ENCODE measurements around the gene AGPAT3. TPM values are rescaled to one million over a fixed set of nuclear protein-coding genes. Genes with fewer than 3 reads are reported as not detected.
A peak's percentile ranks its signal among the peaks of the same experiment; 100 is the strongest.

Gene AGPAT3
- total RNA-seq, 1 donor from 2014 or later: 7.8 TPM

GRCh38 chr21:43881935-43882334 lies 16.9 kb downstream of the AGPAT3 start:
- no peaks in the 10 kb centered on the region for H3K27me3 ChIP-seq
- no peaks in the 10 kb centered on the region for H3K79me2 ChIP-seq (ENCODE audit: low read depth)
- Mint-ChIP-seq H3K27me3 (ENCODE audit: insufficient read depth, low read depth) (no peaks in the 10 kb centered on the region), H3K36me3 (peaks cover 6% of the 10 kb centered on the region), H3K9me3 (no peaks in the 10 kb centered on the region), H3K4me1 (peaks cover 24% of the 10 kb centered on the region), H3K4me3 (no peak overlapping the region), H3K27ac (no peak overlapping the region)
- no peak for DNase-seq (ENCODE audit: low spot score)
- no peak overlapping the region for H3K27ac ChIP-seq
- H3K4me1 ChIP-seq: peaks cover 11% of the 10 kb centered on the region
- no peak overlapping the region for H3K9ac ChIP-seq
- H3K36me3 ChIP-seq: no peaks in the 10 kb centered on the region
- no peaks in the 10 kb centered on the region for H3F3A ChIP-seq (ENCODE audit: low read depth)
- TF ChIP-seq EZH2phosphoT487 (IDR thresholded peaks at IDR 0.05): no peak
- H3K4me3 ChIP-seq: no peak overlapping the region
- no peak overlapping the region for H3K4me2 ChIP-seq
- H3K9me3 ChIP-seq (ENCODE audit: low read depth): no peaks in the 10 kb centered on the region
- no peaks in the 10 kb centered on the region for H4K20me1 ChIP-seq (ENCODE audit: low read depth)
- no peak overlapping the region for H2AFZ ChIP-seq (replicated peaks)

DNA sequence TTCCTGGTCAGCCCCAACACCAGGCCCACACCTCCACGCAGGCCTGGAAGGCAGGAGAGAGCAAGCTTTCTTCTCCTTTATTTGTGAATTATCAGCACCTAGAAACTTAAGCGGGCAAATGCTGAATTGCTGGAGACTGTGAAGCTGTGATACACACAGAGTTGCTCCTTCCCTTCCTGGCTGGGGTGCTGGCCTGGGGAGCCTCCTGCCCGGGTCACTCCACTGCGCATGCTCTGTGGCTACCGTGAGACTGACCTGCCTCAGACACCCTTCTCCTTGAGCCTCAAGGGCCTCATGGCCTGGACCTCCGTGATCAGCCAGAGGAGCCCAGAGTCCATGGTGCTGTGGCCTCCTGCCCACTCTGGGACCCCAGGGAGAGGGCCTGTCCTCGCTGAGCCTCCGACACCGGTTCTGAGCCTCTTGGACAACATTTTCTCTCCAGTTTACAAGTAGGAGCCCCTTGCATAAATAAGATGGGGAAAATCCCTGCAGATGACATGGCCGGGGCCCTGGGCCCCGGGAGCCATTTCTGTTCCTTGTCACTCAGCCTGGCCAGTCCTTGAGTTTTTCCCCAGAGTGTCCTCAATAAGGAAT lies 18.0 kb downstream of the AGPAT3 start:
- no peaks in the 10 kb centered on the region for H3K36me3 ChIP-seq
- H3K4me1 ChIP-seq: peaks cover 11% of the 10 kb centered on the region
- peaks cover 24% of the 10 kb centered on the region for H3K4me1 Mint-ChIP-seq
- DNase-seq (ENCODE audit: low spot score): no peak
- H3K36me3 Mint-ChIP-seq: peaks cover 4% of the 10 kb centered on the region
- no peaks in the 10 kb centered on the region for H3F3A ChIP-seq (ENCODE audit: low read depth)
- no peak overlapping the region for H3K27ac ChIP-seq
- H4K20me1 ChIP-seq (ENCODE audit: low read depth): no peaks in the 10 kb centered on the region
- no peak overlapping the region for H3K4me3 Mint-ChIP-seq
- no peaks in the 10 kb centered on the region for H3K27me3 ChIP-seq
- no peaks in the 10 kb centered on the region for H3K9me3 ChIP-seq (ENCODE audit: low read depth)
- no peaks in the 10 kb centered on the region for H3K79me2 ChIP-seq (ENCODE audit: low read depth)
- H3K27ac Mint-ChIP-seq: no peak overlapping the region
- TF ChIP-seq, protein P1, sequence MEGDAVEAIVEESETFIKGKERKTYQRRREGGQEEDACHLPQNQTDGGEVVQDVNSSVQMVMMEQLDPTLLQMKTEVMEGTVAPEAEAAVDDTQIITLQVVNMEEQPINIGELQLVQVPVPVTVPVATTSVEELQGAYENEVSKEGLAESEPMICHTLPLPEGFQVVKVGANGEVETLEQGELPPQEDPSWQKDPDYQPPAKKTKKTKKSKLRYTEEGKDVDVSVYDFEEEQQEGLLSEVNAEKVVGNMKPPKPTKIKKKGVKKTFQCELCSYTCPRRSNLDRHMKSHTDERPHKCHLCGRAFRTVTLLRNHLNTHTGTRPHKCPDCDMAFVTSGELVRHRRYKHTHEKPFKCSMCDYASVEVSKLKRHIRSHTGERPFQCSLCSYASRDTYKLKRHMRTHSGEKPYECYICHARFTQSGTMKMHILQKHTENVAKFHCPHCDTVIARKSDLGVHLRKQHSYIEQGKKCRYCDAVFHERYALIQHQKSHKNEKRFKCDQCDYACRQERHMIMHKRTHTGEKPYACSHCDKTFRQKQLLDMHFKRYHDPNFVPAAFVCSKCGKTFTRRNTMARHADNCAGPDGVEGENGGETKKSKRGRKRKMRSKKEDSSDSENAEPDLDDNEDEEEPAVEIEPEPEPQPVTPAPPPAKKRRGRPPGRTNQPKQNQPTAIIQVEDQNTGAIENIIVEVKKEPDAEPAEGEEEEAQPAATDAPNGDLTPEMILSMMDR (IDR thresholded peaks at IDR 0.05): no peak
- TF ChIP-seq EZH2 (IDR thresholded peaks at IDR 0.05) (no peak), EZH2phosphoT487 (IDR thresholded peaks at IDR 0.05) (no peak)
- no peak overlapping the region for H3K9ac ChIP-seq
- no peaks in the 10 kb centered on the region for H3K9me3 Mint-ChIP-seq
- H3K4me3 ChIP-seq: no peak overlapping the region
- no peaks in the 10 kb centered on the region for H3K27me3 Mint-ChIP-seq (ENCODE audit: insufficient read depth, low read depth)
- no peak overlapping the region for H3K4me2 ChIP-seq
- no peak overlapping the region for H2AFZ ChIP-seq (replicated peaks)

- peak overlapping the region; percentile 75 for H3K27ac Mint-ChIP-seq
- no peaks in the 10 kb centered on the region for H3K36me3 ChIP-seq
- peaks cover 20% of the 10 kb centered on the region for H3K4me1 Mint-ChIP-seq
- no peaks in the 10 kb centered on the region for H3K79me2 ChIP-seq (ENCODE audit: low read depth)
- no peak overlapping the region for H3K4me3 ChIP-seq
- H3K36me3 Mint-ChIP-seq: no peaks in the 10 kb centered on the region
- no peak overlapping the region for H3K27ac ChIP-seq
- H3K27me3 Mint-ChIP-seq (ENCODE audit: insufficient read depth, low read depth): no peaks in the 10 kb centered on the region
- H3K9ac ChIP-seq: no peak overlapping the region
- peak; percentile 65 for DNase-seq (ENCODE audit: low spot score)
- TF ChIP-seq EZH2 (IDR thresholded peaks at IDR 0.05) (no peak), EZH2phosphoT487 (IDR thresholded peaks at IDR 0.05) (no peak)
- TF ChIP-seq, protein P1 (IDR thresholded peaks at IDR 0.05): no peak
- no peak overlapping the region for H3K4me3 Mint-ChIP-seq
- no peaks in the 10 kb centered on the region for H3K27me3 ChIP-seq
- no peak overlapping the region for H2AFZ ChIP-seq (replicated peaks)
- no peaks in the 10 kb centered on the region for H3K9me3 ChIP-seq (ENCODE audit: low read depth)
- no peaks in the 10 kb centered on the region for H3K9me3 Mint-ChIP-seq
- peak overlapping the region; percentile 46 for H3K4me2 ChIP-seq
- no peaks in the 10 kb centered on the region for H4K20me1 ChIP-seq (ENCODE audit: low read depth)
- H3K4me1 ChIP-seq: peaks cover 11% of the 10 kb centered on the region
- H3F3A ChIP-seq (ENCODE audit: low read depth): no peaks in the 10 kb centered on the region
Observed at GRCh38 chr21:43884012-43884860, 19.2 kb downstream of the AGPAT3 start.
